ENCODE measurements around the gene CKAP5.

CKAP5 gene

DNA sequence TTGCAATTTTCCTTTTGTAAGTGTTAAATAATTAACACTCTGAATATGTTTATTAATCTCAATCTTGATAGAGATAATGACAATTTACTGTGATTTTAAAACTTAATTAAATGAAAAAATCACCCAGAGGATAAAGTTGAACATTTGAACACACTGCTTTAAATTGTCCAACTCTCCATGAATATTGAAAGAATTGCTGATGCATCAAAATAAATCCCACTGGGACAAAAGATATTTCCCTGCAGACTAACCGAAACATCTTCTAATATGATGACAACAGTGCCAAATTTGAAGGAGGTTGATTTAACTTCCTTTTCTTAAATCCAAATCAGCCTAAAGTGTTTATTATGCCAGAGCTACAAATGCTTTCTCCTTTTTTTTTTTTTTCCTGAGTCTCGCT, 79.4 kb downstream of the CKAP5 start:
- no peak for DNase-seq (ENCODE audit: low read depth in 2 of 2)

DNA sequence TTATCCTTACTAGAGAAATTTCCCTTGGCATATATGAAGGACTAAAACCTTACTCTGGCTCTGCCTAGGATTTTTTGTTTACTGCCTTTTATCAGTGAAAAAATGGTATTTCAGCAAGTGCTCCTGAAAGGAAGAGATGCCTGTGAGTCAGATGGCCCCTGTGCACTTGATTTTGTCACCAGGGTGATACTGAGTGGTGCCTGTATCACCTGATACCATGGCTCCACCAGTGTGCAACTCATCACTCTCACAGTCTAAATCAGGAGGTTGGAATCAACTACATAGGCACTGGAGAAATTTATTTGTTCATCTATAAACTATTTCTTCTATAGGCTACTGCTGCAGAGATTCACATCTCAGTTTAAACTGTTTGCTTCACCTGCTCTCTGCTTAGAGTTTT, 83.8 kb downstream of the CKAP5 start:
- no peak for DNase-seq (ENCODE audit: low read depth in 2 of 2)

DNA sequence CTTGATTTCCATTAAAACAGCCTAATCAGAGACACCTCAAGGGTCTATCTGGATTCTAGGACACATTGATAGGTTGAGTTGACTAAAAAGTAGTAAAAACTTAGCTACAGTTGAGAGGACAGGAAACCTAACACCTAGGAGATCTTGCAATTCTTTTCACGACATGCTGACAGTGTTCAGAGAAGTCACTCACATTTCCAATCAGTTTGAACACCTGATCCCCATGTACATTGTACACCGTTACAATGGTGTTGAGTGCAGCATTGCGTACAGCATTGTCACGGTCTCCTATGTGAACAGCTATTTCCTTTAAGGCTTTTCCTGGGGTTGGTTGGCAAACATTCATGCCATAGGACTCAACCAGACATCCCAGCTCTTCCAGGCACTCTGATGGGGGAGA, 84.3 kb downstream of the CKAP5 start:
- DNase-seq (ENCODE audit: low read depth in 2 of 2), result no peak

GRCh38 chr11:46760429-46761128, 85.5 kb downstream of the CKAP5 start:
- no peak for DNase-seq (ENCODE audit: low read depth in 2 of 2)

DNA sequence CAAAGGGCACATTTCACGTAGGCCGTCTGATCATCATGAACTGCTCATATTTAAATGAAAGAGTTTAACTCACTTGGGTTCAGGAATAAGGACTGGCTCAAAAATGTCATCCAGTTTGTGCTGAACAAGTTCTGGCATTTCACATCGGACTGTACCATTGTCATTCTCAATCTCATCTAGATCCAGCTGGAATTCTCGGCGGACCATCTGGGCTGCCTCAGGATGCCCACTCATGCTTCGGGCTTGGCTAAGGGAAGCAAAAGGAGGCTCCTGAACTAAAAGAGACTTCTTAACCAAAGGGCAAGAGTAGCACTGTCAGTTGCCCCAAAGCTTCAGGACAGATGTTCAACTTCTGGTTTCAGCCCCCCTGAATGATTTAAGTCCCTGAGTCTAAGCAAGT, 86.9 kb downstream of the CKAP5 start:
- no peak for DNase-seq (ENCODE audit: low read depth in 2 of 2)

GRCh38 chr11:46755962-46756361, 90.1 kb downstream of the CKAP5 start:
- no peak for DNase-seq (ENCODE audit: low read depth in 2 of 2)

DNA sequence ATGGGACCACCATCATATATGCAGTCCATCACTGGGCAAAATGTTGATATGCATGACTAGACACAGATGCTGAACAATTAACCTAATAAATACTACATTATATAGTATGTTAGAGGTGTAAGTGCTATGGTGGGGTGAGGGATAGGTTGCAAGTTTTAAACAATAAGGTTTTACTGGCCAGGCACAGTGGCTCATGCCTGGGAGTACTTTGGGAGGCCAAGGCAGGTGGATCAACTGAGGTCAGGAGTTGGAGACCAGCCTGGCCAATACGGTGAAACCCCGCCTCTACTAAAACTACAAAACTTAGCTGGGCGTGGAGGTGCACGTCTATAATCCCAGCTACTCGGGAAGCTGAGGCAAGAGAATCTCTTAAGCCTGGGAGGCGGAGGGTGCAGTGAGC, 98.9 kb downstream of the CKAP5 start:
- no peak for DNase-seq (ENCODE audit: low read depth in 2 of 2)

GRCh38 chr11:46745995-46746394, 100.1 kb downstream of the CKAP5 start:
- DNase-seq (ENCODE audit: low read depth in 2 of 2), result no peak

- no peak for DNase-seq (ENCODE audit: low read depth in 2 of 2)
These were observed 100.8 kb downstream of the CKAP5 start for GRCh38 chr11:46745328-46745727.

- DNase-seq (ENCODE audit: low read depth in 2 of 2), result no peak
These were observed 102.3 kb downstream of the CKAP5 start for GRCh38 chr11:46743693-46744339.

GRCh38 chr11:46743043-46743442, 103.0 kb downstream of the CKAP5 start:
- no peak for DNase-seq (ENCODE audit: low read depth in 2 of 2)

- no peak for DNase-seq (ENCODE audit: low read depth in 2 of 2)
These were observed 104.2 kb downstream of the CKAP5 start for GRCh38 chr11:46741600-46742484.

- DNase-seq (ENCODE audit: low read depth in 2 of 2), result no peak
These were observed 107.2 kb downstream of the CKAP5 start for GRCh38 chr11:46738887-46739286.

DNA sequence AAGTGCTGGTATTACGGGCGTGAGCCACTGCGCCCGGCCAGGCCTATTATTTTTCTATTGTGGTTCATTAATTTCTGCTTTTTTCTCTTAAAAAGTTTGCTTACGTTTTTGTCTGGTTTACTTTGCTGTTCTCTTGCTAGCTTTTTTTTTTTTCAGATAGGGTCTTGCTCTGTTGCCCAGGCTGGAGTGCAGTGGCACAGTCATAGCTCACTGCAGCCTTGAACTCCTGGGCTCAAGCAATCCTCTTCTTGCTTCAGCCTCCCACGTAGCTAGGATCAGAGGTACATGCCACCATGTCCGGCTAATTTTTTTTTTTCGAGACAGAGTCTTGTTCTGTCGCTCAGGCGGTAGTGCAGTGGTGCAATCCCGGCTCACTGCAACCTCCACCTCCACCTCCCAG, 108.4 kb downstream of the CKAP5 start:
- DNase-seq (ENCODE audit: low read depth in 2 of 2), result no peak

- no peak for DNase-seq (ENCODE audit: low read depth in 2 of 2)
These were observed 109.5 kb downstream of the CKAP5 start for GRCh38 chr11:46736615-46737014.

- DNase-seq (ENCODE audit: low read depth in 2 of 2), result no peak
These were observed 109.9 kb downstream of the CKAP5 start for GRCh38 chr11:46736146-46736545.

GRCh38 chr11:46733234-46733633, 112.8 kb downstream of the CKAP5 start:
- no peak for DNase-seq (ENCODE audit: low read depth in 2 of 2)

DNA sequence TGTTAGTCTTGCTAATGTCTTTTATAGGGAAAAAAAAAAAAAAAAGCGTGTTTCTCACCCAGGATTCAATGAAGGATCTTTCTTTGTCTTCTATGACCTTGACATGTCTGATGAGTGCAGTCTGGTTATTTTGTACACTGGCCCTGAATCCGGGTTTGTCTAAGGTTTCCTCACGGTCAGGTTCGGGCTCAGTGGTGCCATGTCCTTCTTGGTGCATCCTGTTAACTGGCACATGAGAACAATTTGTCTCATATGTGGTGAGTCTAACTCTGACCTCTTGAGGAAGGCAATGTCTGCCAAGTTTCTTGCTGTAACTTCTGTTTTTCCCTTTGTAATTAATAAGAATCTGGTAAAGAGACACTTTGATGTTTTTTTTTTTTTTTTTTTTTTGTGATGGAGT, 114.5 kb downstream of the CKAP5 start:
- no peak for DNase-seq (ENCODE audit: low read depth in 2 of 2)

DNA sequence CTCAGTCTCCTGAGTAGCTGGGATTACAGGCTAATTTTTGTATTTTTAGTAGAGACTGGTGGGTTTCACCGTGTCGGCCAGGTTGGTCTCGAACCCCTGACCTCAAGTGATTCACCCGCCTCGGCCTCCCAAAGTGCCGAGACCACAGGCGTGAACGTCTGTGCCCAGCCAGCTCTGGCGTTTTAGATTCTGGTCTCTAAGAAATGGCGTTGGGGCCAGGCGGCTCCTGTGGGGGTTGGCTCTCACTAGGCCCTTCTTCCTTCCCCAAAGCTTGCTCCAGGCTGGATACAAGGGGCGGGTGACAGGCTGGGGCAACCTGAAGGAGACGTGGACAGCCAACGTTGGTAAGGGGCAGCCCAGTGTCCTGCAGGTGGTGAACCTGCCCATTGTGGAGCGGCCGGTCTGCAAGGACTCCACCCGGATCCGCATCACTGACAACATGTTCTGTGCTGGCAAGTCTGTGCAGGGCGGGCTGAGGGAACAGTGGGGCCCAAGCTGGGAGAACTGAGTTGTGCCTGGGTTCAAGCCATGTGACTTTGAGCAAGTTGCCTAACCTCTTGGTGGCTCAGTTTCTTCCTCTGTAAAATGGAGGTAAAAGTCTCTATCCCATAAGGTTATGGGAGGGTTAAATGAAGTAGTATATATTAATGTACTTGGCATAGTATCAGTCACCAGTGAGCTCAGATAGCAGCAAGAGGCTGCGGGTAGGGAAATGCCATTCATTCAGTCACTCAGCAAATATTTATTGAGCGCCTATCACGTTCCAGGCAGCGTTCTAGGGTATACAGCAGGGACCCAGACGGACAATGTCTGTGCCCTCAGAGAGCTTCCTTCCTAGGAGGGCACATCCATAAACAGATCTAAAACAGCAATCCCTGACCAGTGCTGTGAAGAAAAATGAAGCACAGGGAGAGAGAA, 116.7 kb downstream of the CKAP5 start:
- DNase-seq (ENCODE audit: low read depth in 2 of 2), result no peak

DNA sequence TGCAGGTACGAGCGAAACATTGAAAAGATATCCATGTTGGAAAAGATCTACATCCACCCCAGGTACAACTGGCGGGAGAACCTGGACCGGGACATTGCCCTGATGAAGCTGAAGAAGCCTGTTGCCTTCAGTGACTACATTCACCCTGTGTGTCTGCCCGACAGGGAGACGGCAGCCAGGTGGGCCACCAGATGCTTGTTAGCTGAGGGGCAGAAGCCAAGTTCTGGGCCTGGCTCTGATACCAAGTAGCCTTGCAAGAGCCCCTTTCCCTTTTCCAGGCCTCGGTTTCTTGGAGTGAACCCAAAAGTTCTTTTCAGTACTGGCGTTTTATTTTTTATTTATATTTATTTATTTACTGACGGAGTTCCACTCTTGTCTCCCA, 117.4 kb downstream of the CKAP5 start:
- no peak for DNase-seq (ENCODE audit: low read depth in 2 of 2)

DNA sequence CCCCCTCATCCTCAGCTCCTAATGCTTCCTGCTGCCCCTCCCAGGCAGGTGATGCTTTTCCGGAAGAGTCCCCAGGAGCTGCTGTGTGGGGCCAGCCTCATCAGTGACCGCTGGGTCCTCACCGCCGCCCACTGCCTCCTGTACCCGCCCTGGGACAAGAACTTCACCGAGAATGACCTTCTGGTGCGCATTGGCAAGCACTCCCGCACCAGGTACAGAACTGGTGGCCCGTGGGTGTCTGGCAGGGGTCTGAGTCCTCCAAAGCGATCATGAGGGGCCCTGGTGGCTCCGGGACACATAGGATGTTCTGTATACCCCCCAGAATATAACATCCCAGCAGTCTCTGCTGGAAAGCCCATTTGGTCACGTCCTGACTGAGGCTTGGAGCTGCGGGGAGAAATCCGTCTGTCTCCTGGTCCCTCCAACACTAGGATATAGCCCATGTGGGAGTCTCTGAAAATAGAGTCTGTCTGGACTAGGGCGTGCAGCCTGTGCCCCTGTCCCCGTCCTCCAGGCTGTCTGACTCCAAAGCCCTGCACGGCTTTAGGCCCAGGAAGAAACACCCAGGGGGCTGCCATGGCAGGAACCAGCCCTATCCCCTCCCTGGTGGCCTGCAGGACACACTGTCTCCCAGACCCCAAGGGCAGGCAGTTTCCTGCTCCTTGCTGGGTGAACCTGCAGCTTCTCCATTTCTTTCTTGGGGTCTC, 118.0 kb downstream of the CKAP5 start:
- DNase-seq (ENCODE audit: low read depth in 2 of 2), result no peak

Measured in stimulated activated CD8-positive, alpha-beta memory T cell treated with anti-CD3 and anti-CD28 coated beads, Interleukin-7, amount 100 ng/mL, for 1 hour (primary cell).